Effector memory CD4-positive, alpha-beta T cell (primary cell): ENCODE results near the gene CRISPLD2.

Source experiments
- DNase-seq, 3 donors: peaks; one replicate each; pipeline ENCODE4 v3.0.0-alpha.2; 2020
- H3K27ac ChIP-seq: 2 replicates; pipeline ENCODE4 v1.7.0; 2013; ENCODE audit warnings: mild to moderate bottlenecking, low read length, moderate library complexity; ENCODE audit not compliant: insufficient read depth, poor library complexity, severe bottlenecking
- H3K27me3 ChIP-seq: replicated peaks from 2 replicates; pipeline ENCODE4 v1.7.0; 2013; ENCODE audit warnings: mild to moderate bottlenecking, low read length; ENCODE audit not compliant: insufficient read depth, control insufficient read depth, poor library complexity, severe bottlenecking
- H3K36me3 ChIP-seq: 2 replicates; pipeline ENCODE4 v1.7.0; 2013; ENCODE audit warnings: mild to moderate bottlenecking, low read length, moderate library complexity; ENCODE audit not compliant: control insufficient read depth, insufficient read depth
- H3K4me1 ChIP-seq: 2 replicates; pipeline ENCODE4 v1.7.0; 2013; ENCODE audit warnings: low read length, mild to moderate bottlenecking; ENCODE audit not compliant: control insufficient read depth, insufficient read depth, poor library complexity, severe bottlenecking
- H3K4me3 ChIP-seq: 2 replicates; pipeline ENCODE4 v1.7.0; 2013; ENCODE audit warnings: low read length, low read depth, mild to moderate bottlenecking; ENCODE audit not compliant: insufficient read depth, poor library complexity, severe bottlenecking
- H3K9me3 ChIP-seq: 2 replicates; pipeline ENCODE4 v1.7.0; 2013; ENCODE audit warnings: mild to moderate bottlenecking, low read length, moderate library complexity; ENCODE audit not compliant: control insufficient read depth

The CRISPLD2 gene

GRCh38 chr16:84795329-84796053 is 24.3 kb upstream of the CRISPLD2 start:
- no peaks in the 10 kb centered on the region for H3K9me3 ChIP-seq
- H3K27me3 ChIP-seq: no peaks in the 10 kb centered on the region
- no peaks in the 10 kb centered on the region for H3K4me1 ChIP-seq
- DNase-seq: no peak
- H3K36me3 ChIP-seq: no peaks in the 10 kb centered on the region
- H3K4me3 ChIP-seq: no peak overlapping the region
- H3K27ac ChIP-seq: no peak overlapping the region

- DNase-seq: no peak
- no peak overlapping the region for H3K27ac ChIP-seq
- H3K27me3 ChIP-seq: no peaks in the 10 kb centered on the region
- no peak overlapping the region for H3K4me3 ChIP-seq
- H3K36me3 ChIP-seq: no peaks in the 10 kb centered on the region
- no peaks in the 10 kb centered on the region for H3K4me1 ChIP-seq
- H3K9me3 ChIP-seq: no peaks in the 10 kb centered on the region
Measured at GRCh38 chr16:84800158-84800978, 19.4 kb upstream of the CRISPLD2 start.

GRCh38 chr16:84803146-84803545 is 16.6 kb upstream of the CRISPLD2 start:
- Histone ChIP-seq H3K36me3 (no peaks in the 10 kb centered on the region), H3K27ac (no peak overlapping the region), H3K27me3 (no peaks in the 10 kb centered on the region), H3K4me3 (no peak overlapping the region), H3K9me3 (no peaks in the 10 kb centered on the region), H3K4me1 (no peaks in the 10 kb centered on the region)
- DNase-seq: no peak

GRCh38 chr16:84804326-84804725 is 15.5 kb upstream of the CRISPLD2 start:
- Histone ChIP-seq H3K27ac (no peak overlapping the region), H3K36me3 (no peaks in the 10 kb centered on the region), H3K4me3 (no peak overlapping the region), H3K27me3 (no peaks in the 10 kb centered on the region), H3K4me1 (no peaks in the 10 kb centered on the region), H3K9me3 (no peaks in the 10 kb centered on the region)
- no peak for DNase-seq

- no peak for DNase-seq
- Histone ChIP-seq H3K9me3 (no peaks in the 10 kb centered on the region), H3K27me3 (no peaks in the 10 kb centered on the region), H3K4me1 (peaks cover 6% of the 10 kb centered on the region), H3K27ac (no peak overlapping the region), H3K4me3 (no peak overlapping the region), H3K36me3 (no peaks in the 10 kb centered on the region)
Measured at GRCh38 chr16:84806256-84806889, 13.4 kb upstream of the CRISPLD2 start.

GRCh38 chr16:84806890-84807258 is 12.9 kb upstream of the CRISPLD2 start:
- Histone ChIP-seq H3K27me3 (no peaks in the 10 kb centered on the region), H3K36me3 (no peaks in the 10 kb centered on the region), H3K9me3 (no peaks in the 10 kb centered on the region), H3K4me1 (peaks cover 6% of the 10 kb centered on the region), H3K27ac (no peak overlapping the region), H3K4me3 (no peak overlapping the region)
- DNase-seq: no peak

- Histone ChIP-seq H3K4me1 (peaks cover 6% of the 10 kb centered on the region), H3K36me3 (no peaks in the 10 kb centered on the region), H3K27ac (no peak overlapping the region), H3K4me3 (no peak overlapping the region), H3K9me3 (no peaks in the 10 kb centered on the region), H3K27me3 (no peaks in the 10 kb centered on the region)
- DNase-seq: no peak
Measured at GRCh38 chr16:84807776-84808175, 12.0 kb upstream of the CRISPLD2 start.

GRCh38 chr16:84808826-84809225 is 11.0 kb upstream of the CRISPLD2 start:
- H3K27me3 ChIP-seq: no peaks in the 10 kb centered on the region
- H3K4me1 ChIP-seq: peaks cover 6% of the 10 kb centered on the region
- H3K9me3 ChIP-seq: no peaks in the 10 kb centered on the region
- no peak for DNase-seq
- no peaks in the 10 kb centered on the region for H3K36me3 ChIP-seq
- H3K4me3 ChIP-seq: no peak overlapping the region
- no peak overlapping the region for H3K27ac ChIP-seq

GRCh38 chr16:84810518-84811273 is 9.1 kb upstream of the CRISPLD2 start:
- no peak for DNase-seq
- Histone ChIP-seq H3K27me3 (no peaks in the 10 kb centered on the region), H3K4me3 (no peak overlapping the region), H3K27ac (no peak overlapping the region), H3K9me3 (no peaks in the 10 kb centered on the region), H3K36me3 (no peaks in the 10 kb centered on the region), H3K4me1 (peaks cover 6% of the 10 kb centered on the region)
